Esophagus squamous epithelium (tissue), 4 donors: Measurements from ENCODE around the gene DNAJB12.

Experiments used
- CTCF ChIP-seq, 6 experiments: fragments of 450-650 bp in 4 of 6; fragments of 200-600 bp in 2 of 6; sonication (generic) in 2 of 6; IDR thresholded peaks; one replicate each; pipeline ENCODE4 v1.5.1; 2016 to 2019; ENCODE audit warnings: antibody characterized with exemption in 6 of 6, mild to moderate bottlenecking in 4 of 6, moderate library complexity in 4 of 6
- POLR2A ChIP-seq, 4 donors: fragments of 450-650 bp; IDR thresholded peaks; one replicate each; pipeline ENCODE4 v1.6.1; 2017; ENCODE audit warnings: antibody characterized with exemption in 4 of 4, mild to moderate bottlenecking in 4 of 4, moderate library complexity in 3 of 4

DNA sequence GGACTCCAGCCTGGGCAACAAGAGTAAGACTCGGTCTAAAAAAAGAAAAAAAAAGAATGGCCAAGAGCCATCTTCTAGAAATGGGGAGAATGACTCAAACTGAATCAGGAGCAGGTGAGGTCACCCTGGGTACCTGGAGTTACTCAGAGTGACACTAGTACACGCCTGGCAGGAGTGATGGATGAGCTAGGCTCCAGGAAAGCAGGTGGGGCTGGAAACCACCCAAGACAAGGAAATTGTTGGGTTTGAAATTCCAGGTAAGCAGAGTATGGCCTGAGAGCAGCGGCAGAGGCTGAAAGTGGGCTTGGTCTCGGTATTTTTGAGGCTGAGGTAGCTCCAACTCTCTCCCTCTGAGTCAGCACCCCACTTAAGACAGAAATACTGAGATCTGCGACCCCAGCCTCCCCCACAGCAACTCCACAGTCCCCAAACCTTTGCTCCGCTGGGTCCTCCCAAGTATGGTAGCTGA, 62.5 kb downstream of the DNAJB12 start:
- TF ChIP-seq POLR2A (IDR thresholded peaks at IDR 0.05) (no peak), CTCF (IDR thresholded peaks at IDR 0.05) (no peak)
